GM12872 (cell line): ENCODE results near the gene MACROH2A2.

Experiments used
- CTCF ChIP-seq: IDR thresholded peaks from 3 replicates; pipeline ENCODE4 v1.5.1; 2011; ENCODE audit warnings: low read depth, mild to moderate bottlenecking, low read length, moderate library complexity; ENCODE audit not compliant: insufficient read depth

Gene MACROH2A2

GRCh38 chr10:70052462-70053217 lies at the start of gene MACROH2A2:
MACROH2A2 (plus strand) TSS chr10:70052846; CDS start chr10:70075659, 22,813 bp downstream.
- TF ChIP-seq CTCF, result no peak

GRCh38 chr10:70007116-70007820 lies 45.4 kb upstream of the MACROH2A2 start:
- TF ChIP-seq CTCF, result no peak

- no peak for TF ChIP-seq CTCF
Observed at GRCh38 chr10:70031215-70031614, 21.4 kb upstream of the MACROH2A2 start.

- TF ChIP-seq CTCF, result no peak
Observed at GRCh38 chr10:70032667-70033289, 19.9 kb upstream of the MACROH2A2 start.

- TF ChIP-seq CTCF, result no peak
Observed at GRCh38 chr10:70034232-70034631, 18.4 kb upstream of the MACROH2A2 start.

GRCh38 chr10:70035531-70035930 lies 17.1 kb upstream of the MACROH2A2 start:
- TF ChIP-seq CTCF, result no peak

- TF ChIP-seq CTCF, result no peak
Observed at GRCh38 chr10:70038923-70039322, 13.7 kb upstream of the MACROH2A2 start.
